ENCODE measurements around the gene HBZ.

DNA sequence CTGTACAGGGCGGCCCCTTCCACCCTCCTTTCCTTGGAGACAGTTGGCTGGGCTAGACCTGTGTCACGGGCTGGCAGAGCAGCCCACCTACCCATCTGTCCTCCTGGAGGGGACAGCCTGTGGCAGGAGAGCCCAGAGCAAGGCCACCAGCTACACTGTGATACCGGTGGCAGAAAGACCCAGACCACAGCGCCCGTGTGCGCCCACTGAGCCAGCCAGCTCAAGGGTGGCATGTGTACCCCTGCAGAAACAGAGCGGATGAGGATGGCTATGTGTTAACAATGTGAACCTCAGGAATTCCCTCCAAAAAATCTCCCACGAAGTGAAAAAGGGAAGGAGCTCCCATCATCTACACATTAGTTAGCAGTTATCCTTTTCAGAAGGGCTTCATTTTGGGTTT lies 34.9 kb downstream of the HBZ start:
- TF ChIP-seq, protein P1, sequence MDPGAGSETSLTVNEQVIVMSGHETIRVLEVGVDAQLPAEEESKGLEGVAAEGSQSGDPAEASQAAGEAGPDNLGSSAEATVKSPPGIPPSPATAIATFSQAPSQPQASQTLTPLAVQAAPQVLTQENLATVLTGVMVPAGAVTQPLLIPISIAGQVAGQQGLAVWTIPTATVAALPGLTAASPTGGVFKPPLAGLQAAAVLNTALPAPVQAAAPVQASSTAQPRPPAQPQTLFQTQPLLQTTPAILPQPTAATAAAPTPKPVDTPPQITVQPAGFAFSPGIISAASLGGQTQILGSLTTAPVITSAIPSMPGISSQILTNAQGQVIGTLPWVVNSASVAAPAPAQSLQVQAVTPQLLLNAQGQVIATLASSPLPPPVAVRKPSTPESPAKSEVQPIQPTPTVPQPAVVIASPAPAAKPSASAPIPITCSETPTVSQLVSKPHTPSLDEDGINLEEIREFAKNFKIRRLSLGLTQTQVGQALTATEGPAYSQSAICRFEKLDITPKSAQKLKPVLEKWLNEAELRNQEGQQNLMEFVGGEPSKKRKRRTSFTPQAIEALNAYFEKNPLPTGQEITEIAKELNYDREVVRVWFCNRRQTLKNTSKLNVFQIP (CRISPR knock-in tag; IDR thresholded peaks at IDR 0.05; ENCODE audit: borderline replicate concordance, low read depth), result no peak
- TF ChIP-seq, protein P2, sequence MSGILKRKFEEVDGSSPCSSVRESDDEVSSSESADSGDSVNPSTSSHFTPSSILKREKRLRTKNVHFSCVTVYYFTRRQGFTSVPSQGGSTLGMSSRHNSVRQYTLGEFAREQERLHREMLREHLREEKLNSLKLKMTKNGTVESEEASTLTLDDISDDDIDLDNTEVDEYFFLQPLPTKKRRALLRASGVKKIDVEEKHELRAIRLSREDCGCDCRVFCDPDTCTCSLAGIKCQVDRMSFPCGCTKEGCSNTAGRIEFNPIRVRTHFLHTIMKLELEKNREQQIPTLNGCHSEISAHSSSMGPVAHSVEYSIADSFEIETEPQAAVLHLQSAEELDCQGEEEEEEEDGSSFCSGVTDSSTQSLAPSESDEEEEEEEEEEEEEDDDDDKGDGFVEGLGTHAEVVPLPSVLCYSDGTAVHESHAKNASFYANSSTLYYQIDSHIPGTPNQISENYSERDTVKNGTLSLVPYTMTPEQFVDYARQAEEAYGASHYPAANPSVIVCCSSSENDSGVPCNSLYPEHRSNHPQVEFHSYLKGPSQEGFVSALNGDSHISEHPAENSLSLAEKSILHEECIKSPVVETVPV (CRISPR knock-in tag; IDR thresholded peaks at IDR 0.05), result no peak
- TF ChIP-seq BACH2 (CRISPR knock-in tag; IDR thresholded peaks at IDR 0.05; ENCODE audit: borderline replicate concordance), result no peak
- TF ChIP-seq, protein P3, sequence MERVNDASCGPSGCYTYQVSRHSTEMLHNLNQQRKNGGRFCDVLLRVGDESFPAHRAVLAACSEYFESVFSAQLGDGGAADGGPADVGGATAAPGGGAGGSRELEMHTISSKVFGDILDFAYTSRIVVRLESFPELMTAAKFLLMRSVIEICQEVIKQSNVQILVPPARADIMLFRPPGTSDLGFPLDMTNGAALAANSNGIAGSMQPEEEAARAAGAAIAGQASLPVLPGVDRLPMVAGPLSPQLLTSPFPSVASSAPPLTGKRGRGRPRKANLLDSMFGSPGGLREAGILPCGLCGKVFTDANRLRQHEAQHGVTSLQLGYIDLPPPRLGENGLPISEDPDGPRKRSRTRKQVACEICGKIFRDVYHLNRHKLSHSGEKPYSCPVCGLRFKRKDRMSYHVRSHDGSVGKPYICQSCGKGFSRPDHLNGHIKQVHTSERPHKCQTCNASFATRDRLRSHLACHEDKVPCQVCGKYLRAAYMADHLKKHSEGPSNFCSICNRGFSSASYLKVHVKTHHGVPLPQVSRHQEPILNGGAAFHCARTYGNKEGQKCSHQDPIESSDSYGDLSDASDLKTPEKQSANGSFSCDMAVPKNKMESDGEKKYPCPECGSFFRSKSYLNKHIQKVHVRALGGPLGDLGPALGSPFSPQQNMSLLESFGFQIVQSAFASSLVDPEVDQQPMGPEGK (CRISPR knock-in tag; IDR thresholded peaks at IDR 0.05; ENCODE audit: borderline replicate concordance), result no peak
- TF ChIP-seq RARB (CRISPR knock-in tag; IDR thresholded peaks at IDR 0.05), result no peak
- TF ChIP-seq ESRRG (CRISPR knock-in tag; IDR thresholded peaks at IDR 0.05), result no peak
- no peak for TF ChIP-seq ARNTL (CRISPR knock-in tag; IDR thresholded peaks at IDR 0.05; ENCODE audit: borderline replicate concordance, low read depth)
- TF ChIP-seq ZNF565 (CRISPR knock-in tag; conservative IDR thresholded peaks at IDR 0.05; ENCODE audit: low read depth), result no peak

Measured in SK-N-SH treated with all-trans-retinoic acid at 6 μM for 48 hours (cell line).